GM21717 (cell line): ENCODE measurements around the gene DCTN4.
"Not testable (repeated sequence)": the region's sequence is repeated elsewhere in the genome, so short reads cannot be mapped to it uniquely, and the experiment has no call there.

Source experiments
- ATAC-seq: cut with Tn5 transposase; IDR thresholded peaks from one replicate; pipeline ENCODE4 v1.9.1; 2021; ENCODE audit warnings: mild to moderate bottlenecking, moderate library complexity; ENCODE audit not compliant: unreplicated experiment

DCTN4 gene

GRCh38 chr5:150758531-150759333 is at the start of gene DCTN4:
TSS of gene DCTN4 (minus strand) at chr5:150759017. CDS start at chr5:150758993, 24 bp downstream.
- peak; percentile 95 for ATAC-seq

DNA sequence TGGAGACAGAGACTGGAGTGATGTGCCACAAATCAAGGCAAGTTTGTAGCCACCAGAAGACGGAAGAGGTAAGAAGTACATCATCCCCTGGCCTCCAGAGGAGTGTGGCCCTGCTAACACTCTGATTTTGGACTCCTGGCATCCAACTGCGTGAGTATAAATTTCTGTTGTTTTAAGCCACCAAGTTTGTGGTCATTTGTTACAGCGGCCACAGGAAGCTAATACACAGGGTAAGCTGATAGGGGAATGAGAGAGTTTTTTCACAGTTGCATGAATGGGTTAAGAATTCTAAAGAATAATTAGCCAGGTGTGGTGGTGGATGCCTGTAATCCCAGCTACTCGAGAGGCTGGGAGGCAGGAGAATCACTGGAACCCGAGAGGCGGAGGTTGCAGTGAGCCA is 45.6 kb upstream of the DCTN4 start:
- ATAC-seq, result no peak

DNA sequence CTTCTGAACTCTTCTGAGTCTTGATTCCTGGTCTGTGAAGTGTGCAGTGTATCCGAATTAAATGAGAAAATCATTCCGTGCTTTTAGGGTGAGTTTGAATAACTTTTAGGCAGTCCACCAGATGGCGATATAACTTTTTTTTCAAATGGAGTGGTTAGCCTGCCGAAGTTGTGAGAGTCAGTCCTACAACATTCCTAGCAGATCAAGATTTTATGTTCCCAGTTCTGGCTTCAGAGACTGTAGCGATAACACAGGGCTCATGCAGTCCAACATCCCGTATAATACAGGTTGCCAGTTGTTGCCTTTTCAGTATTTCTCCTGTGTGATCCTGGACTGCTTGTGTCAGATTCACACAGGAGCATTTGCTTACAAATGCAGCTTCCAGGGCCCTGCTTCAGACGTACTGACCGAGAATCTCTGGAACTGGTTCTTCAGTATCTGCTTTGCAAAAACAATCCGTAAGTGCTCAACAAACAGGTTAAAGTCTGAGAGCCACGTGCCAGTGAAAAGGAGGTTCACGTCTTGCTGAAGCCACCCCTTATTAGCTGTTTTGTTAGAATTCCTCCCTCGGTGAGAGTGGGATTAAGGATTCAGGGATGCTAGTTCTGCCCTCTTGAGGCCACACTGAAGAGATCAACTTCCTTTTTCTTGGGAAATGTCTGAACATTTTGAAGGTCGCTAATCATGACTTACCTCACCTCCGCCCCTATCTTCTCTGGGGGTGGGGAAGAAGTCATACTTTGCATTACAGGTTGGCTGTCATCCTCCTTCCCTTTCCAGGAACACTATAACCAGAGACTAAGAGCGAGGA is 42.5 kb upstream of the DCTN4 start:
- ATAC-seq, result peak; percentile 52

DNA sequence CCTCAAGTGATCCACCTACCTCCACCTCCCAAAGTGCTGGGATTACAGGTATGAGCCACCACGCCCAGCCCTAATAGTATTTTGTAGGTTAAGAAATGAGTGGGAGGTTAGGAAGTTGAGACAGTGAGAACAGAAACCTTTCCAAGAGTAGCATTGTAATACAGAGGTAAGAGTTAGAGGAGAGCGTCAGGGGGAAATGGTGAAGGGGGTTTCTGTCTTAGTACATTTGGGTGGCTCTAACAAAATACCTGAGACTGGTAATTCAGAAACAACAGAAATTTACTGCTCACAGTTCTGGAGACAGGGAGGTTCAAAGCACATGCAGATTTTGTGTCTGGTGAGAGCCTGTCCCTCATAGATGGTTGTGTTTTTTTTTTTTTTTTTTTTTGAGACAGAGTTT is 38.6 kb upstream of the DCTN4 start:
- no peak for ATAC-seq

- no peak for ATAC-seq
Observed at GRCh38 chr5:150794927-150795326, 36.1 kb upstream of the DCTN4 start.

- not testable (repeated sequence) for ATAC-seq
Observed at GRCh38 chr5:150793423-150793888, 34.6 kb upstream of the DCTN4 start.

DNA sequence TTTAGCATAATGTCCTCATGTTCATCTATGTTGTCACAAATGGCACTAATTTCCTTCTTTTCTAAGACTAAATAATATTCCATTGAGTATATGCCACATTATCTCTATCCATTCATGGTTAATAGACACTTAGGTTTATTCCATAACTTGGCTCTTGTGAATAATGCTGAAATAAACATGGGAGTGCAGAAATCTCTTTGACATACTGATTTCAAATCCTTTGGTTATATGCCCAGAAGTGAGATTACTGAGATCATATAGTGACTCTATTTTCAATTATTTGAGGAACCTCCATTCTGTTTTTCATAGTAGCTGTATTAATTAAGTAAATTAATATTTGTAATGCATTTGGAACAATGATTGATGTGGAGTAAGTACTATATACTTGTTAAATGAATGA is 32.7 kb upstream of the DCTN4 start:
- no peak for ATAC-seq

DNA sequence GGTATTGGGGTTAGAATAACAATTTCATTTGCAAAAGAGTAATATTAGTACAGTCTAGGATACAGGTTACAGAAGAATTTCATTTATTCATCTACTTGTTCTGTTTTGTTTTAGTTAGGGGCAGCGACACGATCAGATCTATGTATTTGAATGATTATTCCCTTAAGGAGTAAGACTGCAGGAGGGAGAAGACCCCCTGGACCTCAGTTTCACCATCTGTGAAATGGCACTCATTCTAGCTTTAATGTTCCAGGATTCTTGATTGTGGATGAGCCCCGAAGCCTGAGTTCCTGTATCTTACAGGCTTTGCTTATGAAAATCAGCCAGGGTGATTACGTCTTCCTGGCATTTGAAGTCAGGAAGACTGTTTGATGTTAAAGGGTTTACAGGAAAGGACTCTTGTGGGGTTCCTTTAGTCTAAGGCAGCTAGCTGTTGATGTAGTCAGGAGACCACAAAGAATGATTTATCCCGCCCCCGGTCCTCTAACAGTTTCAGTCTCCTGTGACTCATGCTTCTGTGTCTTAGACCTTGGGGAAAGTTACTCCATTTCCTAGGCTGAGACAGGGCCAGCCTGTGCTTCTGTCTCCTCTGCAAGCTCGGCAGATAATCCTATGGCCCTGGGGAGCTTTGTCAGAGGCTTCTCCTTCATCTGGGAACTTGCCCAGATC is 31.3 kb upstream of the DCTN4 start:
- ATAC-seq, result peak; percentile 97

GRCh38 chr5:150789450-150789849 is 30.6 kb upstream of the DCTN4 start:
- ATAC-seq, result no peak

GRCh38 chr5:150788977-150789376 is 30.2 kb upstream of the DCTN4 start:
- no peak for ATAC-seq

GRCh38 chr5:150787656-150788055 is 28.8 kb upstream of the DCTN4 start:
- no peak for ATAC-seq

DNA sequence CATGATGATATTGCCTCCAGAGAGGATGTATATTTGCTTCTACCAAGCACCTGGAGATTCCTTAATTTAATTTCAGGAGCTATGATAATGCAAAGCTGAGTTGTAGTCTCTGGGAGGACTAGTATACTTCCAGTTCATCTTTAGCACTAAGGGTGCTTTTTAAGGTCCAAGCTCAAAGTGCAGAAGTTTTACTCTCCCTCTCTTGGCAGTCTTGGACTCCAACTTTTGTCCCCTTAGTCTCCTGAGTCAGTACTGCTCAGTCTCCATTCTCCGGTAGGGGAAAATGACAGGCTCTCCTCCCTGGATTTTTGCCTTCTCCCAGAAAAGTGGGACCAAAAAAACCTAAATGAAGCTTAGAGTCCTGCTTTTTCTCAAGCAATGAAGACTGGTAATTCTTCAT is 28.1 kb upstream of the DCTN4 start:
- ATAC-seq, result no peak

DNA sequence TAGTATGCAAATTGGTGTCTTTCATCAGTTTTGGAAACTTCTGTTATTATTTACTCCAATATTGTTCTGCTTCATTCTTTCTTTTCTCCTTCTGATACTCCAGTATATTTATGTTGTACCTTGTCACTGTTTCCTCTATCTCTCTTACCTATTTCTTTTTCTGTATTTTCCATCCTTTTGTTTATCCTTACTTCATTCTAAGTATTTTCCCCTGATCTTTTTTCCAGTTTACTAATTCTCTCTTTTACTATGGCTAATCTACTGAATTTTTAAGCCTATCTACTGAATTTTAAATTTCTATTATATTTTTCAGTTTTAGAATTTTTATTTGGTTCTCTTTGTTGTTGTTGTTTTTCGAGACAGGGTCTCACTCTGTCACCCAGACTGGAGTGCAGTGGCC is 27.1 kb upstream of the DCTN4 start:
- no peak for ATAC-seq

DNA sequence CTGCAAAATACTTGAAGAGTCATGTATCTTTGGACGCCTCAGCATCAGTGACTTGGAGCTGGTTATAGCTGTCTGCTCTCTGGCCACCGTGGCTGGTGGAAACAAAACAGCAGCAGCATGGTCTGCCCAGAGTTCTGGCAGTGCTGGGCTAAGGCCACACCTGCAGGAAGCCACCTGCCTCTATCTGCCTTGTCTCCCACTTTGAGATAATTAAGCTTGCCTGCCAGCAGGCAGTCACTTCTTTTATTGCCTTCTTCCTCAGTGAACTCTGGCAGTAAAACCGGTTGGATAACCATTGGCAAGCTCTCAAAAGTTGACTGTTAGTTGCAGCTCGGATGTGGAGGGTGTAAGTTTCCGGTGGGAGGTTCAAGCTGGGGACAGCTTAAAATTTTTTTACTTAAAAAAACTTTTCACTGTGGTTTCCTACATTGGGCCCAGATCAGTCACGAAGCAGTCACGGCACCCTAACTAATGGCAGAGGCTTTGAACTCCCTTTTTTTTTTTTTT is 24.7 kb upstream of the DCTN4 start:
- ATAC-seq, result no peak

GRCh38 chr5:150782850-150783249 is 24.0 kb upstream of the DCTN4 start:
- ATAC-seq, result no peak

GRCh38 chr5:150781706-150782614 is 23.1 kb upstream of the DCTN4 start:
- no peak for ATAC-seq

GRCh38 chr5:150780816-150781221 is 22.0 kb upstream of the DCTN4 start:
- no peak for ATAC-seq

GRCh38 chr5:150780187-150780692 is 21.4 kb upstream of the DCTN4 start:
- ATAC-seq, result peak; percentile 48

GRCh38 chr5:150779397-150780186 is 20.8 kb upstream of the DCTN4 start:
- ATAC-seq, result no peak
